HG02885 (cell line): Measurements from ENCODE around the gene TXNRD2.
"Not testable (repeated sequence)": the region's sequence is repeated elsewhere in the genome, so short reads cannot be mapped to it uniquely, and the experiment has no call there.

ENCODE experiments used
- ATAC-seq: cut with Tn5 transposase; IDR thresholded peaks from one replicate; pipeline ENCODE4 v1.9.1; 2021; ENCODE audit warnings: mild to moderate bottlenecking; ENCODE audit not compliant: unreplicated experiment, poor library complexity

TXNRD2 gene

GRCh38 chr22:19911540-19912270 lies 29.9 kb downstream of the TXNRD2 start:
- no peak for ATAC-seq

- ATAC-seq: no peak
Observed at GRCh38 chr22:19910180-19910744, 31.4 kb downstream of the TXNRD2 start.

DNA sequence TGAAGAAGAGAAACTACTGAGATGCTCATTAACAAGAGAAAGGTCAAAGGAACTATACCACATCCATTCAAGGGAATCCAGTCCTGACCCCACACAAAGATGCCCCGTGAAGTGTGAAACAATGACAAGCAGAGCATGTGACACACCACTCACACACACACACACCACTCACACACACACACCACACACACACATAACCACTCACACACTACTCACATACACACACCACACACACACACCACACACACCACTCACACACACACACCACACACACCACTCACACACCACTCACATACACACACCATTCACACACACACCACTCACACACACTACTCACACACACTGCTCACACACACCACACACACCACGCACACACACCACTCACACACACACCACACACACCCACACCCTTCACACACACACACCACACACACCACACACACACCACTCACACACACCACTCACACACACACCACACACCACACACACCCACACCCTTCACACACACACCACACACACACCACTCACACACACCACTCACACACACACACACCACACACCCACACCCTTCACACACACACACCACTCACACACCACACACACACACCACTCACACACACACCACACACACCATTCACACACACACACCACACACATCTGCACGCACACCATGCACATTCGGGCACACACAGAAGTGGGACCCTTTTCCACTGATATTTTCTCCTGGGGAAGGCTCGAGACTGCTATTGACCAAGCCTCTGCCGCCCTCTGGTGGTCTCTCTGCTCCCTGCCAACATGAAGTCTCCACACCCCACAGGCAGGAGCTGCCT lies 32.1 kb downstream of the TXNRD2 start:
- ATAC-seq: no peak

- ATAC-seq: not testable (repeated sequence)
Observed at GRCh38 chr22:19907902-19908301, 33.7 kb downstream of the TXNRD2 start.

DNA sequence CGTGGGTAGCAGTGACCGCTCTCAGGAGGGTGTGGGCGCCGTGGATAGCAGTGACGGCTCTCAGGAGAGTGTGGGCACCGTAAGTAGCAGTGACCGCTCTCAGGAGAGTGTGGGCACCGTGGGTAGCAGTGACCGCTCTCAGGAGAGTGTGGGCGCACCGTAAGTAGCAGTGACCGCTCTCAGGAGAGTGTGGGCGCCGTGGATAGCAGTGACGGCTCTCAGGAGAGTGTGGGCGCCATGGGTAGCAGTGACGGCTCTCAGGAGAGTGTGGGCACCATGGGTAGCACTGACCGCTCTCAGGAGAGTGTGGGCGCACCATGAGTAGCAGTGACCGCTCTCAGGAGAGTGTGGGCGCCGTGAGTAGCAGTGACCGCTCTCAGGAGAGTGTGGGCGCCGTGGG lies 34.8 kb downstream of the TXNRD2 start:
- not testable (repeated sequence) for ATAC-seq

DNA sequence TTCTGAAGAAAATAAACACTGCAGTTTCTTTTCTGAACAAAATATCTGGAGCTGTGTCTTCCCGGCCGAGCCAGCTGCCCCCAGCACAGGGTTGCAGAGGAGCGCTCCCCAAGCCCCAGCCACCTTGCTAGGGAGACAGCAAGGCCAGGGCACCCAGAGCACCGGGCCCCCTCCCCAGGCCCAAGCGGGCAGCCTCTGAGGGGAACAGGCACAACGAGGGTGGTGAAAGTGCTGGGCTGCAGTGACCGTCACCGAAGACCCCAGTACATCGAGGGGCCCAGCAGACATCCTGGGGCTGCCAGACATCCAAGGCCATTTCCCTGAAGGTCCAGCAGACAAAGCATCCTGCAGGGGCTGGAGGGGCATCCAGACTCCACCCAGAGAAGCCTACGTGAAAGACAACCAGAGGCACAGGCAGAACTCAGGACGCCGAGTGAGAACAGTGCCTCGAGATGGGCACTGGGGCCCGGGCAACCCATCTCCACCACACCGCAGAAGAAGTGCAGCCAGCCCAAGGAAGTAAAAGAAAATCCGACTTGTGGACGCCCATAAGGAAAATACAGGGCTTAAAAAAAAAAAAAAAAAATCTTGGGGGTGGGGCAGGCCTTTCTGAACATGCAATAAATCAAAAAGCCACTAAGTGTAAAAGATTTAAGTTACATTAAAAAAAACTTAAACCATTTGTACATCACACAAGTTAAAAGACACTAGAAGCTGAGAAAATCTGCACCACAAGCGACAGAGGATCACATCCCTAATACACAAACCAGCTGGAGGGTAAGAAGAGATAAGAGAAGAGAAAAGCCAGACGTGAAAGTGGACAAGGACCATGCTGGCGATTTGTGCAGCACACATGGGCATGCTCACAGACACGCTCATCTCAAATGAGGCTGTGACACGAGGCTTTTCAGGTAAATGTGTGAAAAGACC lies 36.0 kb downstream of the TXNRD2 start:
- ATAC-seq: no peak

DNA sequence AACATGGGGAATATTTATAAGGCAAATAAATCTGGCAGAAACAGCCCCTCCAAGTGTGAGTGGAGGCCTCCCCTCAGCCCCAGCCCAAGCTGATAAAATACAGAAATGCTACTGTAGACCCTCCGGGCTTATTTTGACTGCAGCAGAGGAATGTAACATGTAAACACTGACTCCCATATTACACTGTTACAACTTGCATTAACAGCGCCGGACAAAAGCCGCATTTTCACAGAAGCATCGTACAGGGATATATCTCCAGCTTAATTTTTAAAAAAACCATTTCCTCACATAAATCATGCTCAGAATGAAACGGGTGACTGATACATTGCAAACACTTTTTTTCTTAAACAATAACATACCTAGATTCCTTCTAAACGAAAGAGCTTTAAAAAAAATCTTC lies 36.7 kb downstream of the TXNRD2 start:
- no peak for ATAC-seq

DNA sequence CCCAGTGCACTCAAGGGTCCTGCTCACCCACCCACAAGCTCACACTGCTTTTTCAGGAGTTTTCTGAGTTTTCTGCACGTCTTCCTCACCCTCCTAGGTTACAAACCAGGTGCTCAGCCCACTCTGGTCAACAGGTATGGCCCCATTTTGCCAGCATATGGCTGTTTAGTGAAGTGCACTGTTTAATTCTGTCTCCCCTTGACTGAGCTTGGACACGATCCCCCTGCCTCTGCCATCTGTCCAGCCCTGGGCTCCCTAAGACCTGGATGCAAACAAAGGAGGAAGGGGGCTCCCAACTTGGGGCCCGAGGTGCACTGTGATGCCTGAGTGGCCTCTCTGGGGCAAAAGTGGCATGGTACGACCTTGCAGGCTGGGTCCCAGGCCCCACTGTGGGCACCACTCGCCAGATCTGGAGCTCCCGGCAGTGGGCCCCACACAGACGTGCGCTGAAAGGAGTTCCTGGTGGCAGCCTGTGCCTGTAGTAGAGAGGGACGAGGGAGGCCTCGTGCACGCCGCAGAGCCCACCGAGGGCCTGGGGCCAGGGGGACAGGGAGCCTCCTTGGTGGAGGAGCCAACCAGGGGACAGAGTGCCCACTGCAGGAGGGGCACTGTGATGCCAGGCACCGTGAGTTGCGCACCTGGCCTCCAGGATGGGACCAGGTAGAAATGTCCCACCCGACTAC lies 37.3 kb downstream of the TXNRD2 start:
- ATAC-seq: no peak

DNA sequence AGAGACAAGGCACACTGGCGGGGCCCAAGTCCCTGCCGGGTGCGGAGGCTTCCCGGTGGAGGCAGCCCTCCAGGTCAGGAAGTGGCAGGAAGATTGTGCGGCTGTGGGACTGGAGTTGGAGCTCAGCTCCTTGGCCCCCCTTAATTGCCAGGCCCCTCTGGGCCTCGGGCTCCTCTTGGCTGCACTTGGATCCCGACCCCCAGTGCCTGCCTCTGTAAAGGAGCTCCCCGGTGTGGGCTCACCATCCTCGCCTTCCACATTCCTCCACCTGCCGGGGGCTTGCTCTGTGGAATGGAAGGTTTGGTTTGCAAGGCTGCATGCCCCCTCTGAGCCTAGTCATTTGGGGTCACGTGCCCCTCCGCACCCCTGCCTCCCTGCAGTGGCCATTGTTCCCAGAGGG lies 38.1 kb downstream of the TXNRD2 start:
- ATAC-seq: no peak

- no peak for ATAC-seq
Observed at GRCh38 chr22:19903031-19903430, 38.6 kb downstream of the TXNRD2 start.

DNA sequence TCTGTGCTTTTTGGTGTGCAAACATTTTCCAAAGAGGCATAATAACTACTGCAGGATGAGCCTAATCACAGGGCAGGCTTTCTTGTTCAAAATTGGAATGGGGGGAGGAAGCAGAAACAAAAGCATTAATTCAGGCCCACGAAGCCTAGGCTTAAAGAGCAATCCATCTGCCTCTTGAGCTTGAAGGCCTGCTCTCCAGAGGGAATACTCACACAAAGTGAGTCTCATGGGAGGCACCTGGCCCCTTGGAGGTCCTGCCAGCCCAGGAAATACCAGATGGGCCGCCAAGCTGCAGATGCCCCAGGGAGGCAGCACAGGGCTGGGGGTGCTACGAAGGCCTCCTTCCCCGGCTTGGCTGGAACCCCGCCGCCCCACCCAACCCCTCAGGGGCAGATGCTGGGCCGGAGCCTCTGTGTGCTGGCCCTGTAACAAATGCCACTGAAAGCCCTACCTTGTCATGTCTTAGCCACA lies 39.3 kb downstream of the TXNRD2 start:
- ATAC-seq: no peak

DNA sequence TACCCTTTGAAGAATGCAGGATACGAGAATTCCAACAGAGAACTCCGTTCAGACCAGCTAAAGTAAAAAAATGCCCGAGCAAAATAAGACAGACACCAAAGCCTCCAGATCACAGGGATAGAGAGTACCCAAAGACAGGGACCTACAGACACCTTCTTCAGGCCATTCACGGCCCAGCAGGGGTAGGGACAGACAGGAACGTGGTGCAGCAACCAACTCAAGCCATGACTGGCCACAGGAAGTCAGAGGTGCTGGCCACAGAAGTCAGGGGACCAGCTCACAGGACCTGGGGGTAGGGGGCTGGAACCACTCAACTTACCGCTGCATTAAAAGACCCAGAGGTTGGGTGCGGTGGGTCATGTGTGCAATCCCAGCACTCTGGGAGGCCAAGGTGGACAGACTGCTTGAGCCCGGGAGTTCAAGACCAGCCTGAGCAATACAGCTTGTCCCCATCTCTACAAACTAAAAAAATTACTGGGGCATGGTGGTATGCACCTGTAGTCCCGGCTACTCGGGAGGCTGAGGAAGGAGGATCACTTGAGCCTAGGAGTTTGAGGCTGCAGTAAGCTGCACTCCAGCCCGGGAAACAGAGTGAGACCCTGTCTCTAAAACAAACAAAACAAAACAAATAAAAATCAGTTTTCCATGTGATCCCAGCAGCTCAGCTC lies 39.9 kb downstream of the TXNRD2 start:
- no peak for ATAC-seq

- no peak for ATAC-seq
Observed at GRCh38 chr22:19900707-19901436, 40.7 kb downstream of the TXNRD2 start.

- ATAC-seq: no peak
Observed at GRCh38 chr22:19898831-19899567, 42.6 kb downstream of the TXNRD2 start.

GRCh38 chr22:19898145-19898544 lies 43.5 kb downstream of the TXNRD2 start:
- no peak for ATAC-seq

DNA sequence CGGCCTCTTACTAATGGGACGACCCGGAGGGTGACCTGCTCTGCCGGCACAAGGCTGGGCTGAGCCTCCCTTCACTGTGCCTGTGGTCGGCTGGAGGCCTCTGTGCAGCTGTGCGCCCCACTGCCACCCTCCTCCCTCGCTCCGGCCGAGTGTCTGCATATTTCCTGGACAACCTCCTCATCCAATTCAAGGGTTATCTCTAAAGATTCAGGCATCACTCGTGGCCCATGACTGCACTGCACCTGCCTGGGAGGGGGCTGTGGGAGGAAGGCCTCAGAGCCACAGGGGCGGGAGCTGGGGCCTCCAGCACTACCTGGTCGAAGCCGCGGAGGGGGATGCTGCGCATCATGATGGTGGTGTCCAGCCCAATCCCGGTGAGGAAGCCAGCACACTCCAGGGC lies 43.9 kb downstream of the TXNRD2 start:
- ATAC-seq: no peak

DNA sequence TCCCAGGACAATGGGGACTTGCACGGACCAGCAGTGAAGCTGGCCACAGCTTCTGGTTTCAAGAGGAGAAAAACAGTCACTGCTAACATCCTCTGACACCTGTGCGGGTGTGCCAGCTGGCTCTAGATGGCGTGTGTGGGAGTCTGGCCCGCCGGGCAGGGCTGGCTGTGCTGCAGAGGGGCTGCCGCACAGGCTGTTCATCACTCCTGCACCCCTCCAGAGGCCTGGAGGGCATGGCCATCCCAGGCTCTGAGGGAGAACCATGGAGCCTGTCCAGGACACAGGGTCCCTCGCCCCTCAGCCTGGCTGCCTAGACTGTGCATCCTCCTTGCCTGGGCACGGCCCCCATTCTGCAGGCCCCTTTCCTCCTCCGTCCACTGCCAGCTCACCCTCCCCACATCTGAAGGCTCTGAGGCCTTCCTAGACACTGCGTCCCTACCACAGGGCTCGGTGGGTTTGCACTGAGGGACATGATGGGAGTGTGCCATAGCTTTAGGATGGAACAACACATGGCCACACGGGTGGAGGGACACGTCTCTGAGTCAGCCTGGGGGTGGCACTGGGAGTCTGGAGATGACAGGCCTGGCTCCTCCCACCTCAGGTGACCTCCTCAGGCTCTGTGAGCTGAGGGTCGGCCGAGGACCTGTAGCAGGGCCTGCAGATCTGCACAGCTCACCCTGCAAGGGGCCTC lies 44.8 kb downstream of the TXNRD2 start:
- no peak for ATAC-seq
